ELR (cell line): ENCODE measurements around the gene GLUD1.
"Not testable (repeated sequence)": the region's sequence is repeated elsewhere in the genome, so short reads cannot be mapped to it uniquely, and the experiment has no call there.

ENCODE experiments used
- DNase-seq: peaks from one replicate; pipeline ENCODE4 v3.0.0-alpha.2; 2015; ENCODE audit warnings: low read depth

GLUD1 gene

DNA sequence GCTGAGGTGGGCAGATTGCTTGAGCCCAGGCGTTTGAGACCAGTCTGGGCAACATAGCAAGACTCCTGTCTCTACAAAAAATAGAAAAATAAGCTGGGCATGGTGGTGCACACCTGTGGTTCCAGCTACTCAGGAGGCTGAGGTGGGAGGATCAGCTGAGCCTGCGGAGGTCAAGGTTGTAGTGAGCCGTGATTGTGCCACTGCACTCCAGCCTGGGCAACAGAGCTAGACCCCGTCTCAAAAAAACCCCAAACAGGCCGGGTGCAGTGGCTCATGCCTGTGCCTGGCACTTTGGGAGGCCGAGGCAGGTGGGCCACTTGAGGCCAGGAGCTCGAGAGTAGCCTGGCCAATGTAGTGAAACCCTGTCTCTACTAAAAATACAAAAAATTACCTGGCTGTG is 51.1 kb downstream of the GLUD1 start:
- DNase-seq = not testable (repeated sequence)

DNA sequence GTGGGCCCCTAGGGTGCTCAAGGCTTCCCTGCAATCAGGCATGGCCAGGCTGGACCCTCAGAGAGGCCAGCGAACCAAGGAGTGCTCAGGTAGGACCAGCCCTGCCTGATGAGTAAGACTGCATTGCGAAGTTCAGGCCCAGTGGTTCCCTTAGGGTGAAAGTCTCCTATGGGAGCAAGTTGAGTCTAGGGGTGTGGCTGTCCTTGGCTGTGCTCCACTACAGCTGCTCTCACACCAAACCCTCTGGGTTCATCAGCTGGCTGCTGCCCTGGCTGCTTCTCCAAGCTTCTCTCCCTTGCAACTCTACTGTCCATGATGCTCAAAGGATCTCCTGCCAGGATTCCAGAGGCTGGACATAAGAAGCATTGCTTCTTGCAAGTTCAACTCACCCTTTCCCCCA is 55.9 kb downstream of the GLUD1 start:
- no peak for DNase-seq

DNA sequence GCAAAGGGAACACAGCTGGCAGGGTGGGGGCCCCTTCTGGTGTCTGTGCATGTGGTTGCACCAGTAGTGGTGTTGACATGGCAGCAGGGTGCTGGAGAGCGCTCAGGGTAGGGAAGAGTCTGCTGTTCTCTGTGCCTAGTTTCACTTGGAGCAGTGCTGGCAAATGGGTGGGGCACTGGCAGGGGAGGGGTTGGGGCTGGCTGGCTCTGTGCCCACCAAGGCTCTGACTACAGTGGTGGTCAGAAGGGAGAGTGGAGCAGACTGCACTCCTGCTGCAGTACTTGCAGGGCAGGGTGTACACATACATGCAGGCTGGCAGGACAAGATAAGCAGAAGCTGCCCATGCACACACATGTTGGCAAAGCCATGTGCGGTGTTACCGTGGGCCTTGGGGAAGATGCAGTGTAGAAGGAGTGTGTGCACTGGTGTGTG is 56.3 kb downstream of the GLUD1 start:
- no peak for DNase-seq

DNA sequence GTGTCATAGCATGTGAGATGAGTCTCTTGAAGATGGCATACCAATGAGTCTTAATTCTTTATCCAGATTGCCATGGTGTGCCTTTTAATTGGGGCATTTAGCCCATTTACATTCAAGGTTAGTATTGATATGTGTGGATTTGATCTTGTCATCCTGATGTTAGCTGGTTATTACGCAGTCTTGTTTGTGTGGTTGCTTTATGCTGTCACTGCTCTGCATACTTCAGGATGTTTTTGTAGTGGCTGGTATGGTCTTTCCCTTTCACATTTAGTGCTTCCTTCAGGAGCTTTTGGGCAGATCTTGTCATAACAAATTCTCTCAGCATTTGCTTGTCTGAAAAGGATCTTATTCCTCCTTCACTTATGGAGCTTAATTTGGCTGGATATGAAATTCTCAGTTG is 58.0 kb downstream of the GLUD1 start:
- DNase-seq = no peak

DNA sequence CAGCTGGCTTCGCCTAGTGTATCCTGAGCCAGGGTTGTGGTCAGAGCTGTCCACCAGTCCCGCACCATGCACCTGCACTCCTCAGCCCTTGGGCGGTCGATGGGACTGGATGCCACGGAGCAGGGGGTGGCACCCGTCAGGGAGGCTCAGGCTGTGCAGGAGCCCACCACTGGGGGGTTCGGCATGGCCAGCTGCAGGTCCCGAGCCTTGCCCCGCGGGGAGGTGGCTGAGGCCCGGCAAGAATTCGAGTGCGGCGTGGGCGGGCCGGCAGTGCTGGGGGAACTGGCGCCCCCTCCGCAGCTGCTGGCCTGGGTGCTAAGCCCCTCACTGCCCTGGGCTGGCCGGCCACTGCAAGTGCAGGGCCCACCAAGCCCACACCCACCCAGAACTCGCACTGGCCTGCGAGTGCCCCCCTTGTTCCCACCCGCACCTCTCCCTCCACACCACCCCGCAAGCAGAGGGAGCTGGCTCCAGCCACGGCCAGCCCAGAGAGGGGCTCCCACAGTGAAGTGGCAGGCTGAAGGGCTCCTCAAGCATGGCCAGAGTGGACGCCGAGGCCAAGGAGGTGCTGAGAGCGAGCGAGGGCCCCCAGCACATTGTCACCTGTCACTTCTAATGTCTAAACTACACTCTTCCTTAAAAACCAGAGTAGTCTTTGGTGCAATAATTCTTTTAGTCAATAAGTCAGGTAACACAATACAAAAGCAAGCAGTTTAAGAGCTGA is 63.6 kb downstream of the GLUD1 start:
- DNase-seq = no peak

DNA sequence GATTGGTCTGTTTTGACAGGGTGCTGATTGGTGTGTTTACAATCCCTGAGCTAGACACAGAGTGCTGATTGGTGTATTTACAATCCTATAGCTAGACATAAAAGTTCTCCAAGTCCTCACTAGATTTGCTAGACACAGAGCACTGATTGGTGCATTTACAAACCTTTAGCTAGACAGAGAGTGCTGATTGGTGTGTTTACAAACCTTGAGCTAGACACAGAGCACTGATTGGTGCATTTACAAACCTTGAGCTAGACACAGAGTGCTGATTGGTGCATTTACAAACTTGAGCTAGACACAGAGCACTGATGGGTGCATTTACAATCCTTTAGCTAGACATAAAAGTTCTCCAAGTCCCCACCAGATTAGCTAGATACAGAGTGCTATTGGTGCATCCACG is 64.2 kb downstream of the GLUD1 start:
- not testable (repeated sequence) for DNase-seq

DNA sequence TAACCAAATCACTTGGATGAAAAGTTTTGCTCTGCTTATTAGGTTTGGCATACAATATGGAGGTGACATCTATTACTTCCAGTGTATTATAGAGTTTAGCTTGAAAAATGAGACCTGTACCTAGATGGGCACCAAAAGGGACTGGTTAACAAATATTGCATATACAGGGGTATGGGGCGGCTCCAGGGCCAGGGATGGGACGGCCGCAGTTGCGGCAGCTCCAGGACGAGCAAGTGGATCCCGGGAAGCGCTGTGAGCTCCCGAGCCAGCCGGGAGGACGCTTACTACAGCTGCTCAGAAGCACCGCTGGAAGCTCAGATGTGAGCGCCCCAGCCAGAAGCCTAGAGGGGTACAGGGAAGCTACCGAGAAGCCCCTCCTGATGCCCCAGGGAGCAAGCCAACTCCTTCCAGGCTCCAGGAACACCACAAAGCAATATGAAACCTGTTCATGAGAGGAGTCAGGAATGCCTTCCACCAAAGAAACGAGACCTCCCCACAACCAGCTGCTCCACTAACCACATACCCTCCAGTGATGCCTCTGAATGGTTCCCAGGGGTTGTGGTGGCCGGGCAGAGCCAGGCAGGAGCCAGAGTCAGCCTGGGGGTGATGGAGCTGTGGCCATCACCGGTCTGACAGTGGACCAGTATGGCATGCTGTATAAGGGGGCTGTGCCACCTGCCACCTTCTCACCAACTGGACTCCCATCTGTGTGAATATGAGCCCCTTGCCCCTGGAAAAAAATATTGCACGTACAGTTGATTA is 67.7 kb downstream of the GLUD1 start:
- not testable (repeated sequence) for DNase-seq

DNA sequence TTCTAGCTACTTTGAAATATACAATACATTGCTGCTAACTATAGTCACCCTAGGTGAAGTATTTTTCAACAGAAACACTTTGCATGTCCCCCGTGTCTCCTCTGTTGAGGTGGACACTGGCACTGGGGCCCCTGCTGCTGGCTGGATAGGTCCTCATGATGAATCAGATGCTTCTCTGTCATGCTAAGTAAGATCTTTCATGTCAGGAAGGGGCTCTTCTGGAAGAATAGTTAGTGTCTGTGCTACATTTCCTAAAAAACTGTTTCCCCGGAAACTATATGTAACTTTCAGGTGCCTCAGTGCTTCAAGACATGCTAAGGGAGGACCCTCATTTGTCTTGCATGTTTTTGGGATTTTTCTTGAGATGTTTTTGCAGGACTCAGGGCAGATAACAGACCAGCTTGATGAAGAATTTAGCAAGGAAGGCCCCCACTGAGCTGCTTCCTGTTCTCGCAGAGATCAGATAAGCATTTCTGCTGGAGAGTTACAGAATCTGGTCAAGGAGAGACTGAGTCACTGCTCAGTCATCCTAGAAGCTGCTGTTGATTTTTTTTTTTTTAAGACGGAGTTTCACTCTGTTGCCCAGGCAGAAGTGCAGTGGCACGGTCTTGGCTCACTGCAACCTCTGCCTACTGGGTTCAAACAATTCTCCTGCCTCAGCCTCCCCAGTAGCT is 69.2 kb downstream of the GLUD1 start:
- peak; percentile 90 for DNase-seq

DNA sequence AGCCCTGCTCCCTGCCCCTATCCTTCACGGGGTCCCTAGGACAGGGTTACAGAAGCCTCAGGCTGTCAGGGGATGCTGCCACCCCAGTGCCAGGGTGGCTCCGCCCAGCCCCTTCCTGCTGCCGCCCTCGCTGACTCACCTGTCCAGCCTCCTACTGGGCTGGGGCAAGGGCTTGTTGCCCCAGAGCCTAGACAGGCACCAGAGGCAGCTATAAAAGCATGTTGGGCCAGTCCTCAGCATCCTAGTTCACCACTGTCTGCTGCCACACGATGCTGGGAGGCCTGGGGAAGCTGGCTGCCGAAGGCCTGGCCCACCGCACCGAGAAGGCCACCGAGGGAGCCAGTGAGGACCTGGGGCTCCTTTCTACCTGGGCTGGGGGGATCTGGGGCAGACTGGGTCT is 74.6 kb downstream of the GLUD1 start, which contains the start of gene FAM25A:
TSS of gene FAM25A (plus strand) at position 239 of the 400 bp plus-strand sequence. CDS start at position 270, 31 bp downstream.
- not testable (repeated sequence) for DNase-seq

DNA sequence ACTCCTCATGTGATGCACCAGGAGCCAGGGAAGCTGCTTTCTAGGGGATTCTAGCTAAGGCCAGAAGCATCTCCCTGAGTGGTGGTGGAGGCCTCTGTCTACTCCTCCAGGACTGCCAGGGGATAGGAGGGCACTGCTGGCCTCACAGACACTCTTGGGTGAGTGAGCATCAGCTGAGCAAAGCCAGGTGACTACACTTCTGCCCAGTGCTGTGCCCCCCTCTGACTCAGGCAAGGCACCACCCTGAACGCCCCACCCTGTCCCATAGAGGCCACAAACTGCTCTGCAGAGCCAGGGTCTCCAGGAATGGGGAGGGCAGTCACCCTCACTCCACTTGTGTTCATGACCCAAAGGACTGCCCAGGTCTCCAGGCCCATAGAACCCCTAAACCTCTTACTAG is 75.1 kb downstream of the GLUD1 start:
- DNase-seq = not testable (repeated sequence)

DNA sequence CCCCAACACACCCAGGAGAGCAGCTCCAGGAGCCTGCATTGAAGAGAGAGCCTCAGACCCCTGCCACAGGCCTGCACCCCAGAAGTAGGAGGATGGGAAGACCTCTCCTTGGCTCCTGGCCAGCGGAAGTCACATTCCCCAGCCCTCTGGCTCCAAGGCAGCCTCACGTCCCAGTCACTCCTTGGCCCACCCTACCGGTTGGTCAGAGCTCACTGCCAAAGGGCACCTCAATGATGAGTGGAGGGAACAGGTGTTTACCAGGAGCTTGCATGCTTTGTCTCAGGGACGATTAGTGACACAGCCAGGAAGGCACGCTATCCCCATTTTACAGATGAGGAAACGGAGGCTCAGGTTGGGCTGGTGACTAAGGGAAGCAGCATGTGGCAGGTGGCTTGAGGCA is 75.6 kb downstream of the GLUD1 start:
- DNase-seq = not testable (repeated sequence)

DNA sequence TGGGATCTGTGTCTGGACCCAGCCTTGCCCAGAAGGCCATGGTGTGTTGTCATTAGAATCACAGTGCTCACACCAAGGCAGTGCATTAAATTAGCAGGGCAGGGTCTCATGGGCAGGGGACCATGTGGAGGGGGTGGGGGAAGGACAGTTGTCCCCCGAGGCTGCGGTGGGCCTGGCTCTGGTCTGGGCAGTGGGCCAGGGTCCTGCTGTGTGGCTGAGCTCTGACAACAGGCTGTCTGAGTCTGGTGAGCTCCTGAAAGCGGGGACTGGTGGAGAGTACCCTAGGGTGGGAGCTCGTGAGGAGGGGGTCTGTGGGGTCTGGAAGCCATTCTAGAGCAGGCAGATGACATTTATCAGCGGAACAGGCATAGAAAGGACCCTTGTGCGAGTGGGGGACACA is 76.5 kb downstream of the GLUD1 start:
- not testable (repeated sequence) for DNase-seq

DNA sequence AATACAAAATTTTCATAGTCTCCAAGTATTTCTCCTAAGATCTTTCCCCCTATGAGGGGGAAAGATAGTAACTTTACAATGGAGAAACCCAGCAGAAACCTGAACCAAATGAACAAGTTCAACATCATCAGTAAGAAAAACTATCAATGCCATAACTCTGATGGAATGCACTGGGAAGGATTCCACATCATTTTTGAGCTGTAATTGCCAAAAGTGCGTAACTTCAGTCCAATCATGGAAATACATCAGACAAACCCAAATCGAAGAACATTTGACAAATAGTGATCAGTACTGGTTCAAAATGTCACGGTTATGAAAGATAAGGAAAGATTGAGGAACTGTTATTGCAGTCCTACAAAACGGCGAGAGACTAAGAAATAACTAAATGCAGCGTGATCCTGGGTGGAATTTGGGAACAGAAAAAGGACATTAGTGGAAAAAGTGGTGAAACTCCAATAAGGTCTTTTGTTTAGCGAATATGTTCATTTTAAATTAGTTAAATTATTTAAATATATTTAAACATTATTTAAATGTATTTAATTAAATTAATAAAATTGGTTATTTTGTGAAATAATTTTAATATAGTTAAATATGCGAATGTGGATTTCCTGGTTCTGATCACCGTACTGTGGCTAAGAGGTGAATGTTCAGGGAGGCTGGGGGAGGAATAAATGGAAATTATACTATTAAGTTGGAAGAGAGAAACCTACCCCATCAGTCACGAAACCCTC is 79.5 kb downstream of the GLUD1 start:
- DNase-seq = not testable (repeated sequence)

DNA sequence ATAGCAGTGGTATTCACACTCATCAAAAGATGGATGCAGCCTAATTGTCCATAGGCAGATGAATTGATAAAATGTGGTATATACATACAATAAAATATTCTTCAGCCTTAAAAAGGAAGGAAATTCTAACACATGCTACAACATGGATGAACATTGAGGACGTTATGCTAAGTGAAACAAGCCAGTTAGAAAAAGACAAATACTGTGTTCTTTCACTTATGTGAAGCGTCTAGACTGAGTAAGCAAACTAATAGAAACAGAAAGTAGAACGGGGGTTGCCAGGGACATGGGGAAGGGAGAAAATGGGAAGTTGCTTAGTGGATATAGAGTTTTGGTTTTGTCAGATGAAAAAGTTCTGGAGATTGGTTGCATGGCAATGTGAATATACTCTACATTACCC is 81.1 kb downstream of the GLUD1 start:
- DNase-seq = not testable (repeated sequence)

DNA sequence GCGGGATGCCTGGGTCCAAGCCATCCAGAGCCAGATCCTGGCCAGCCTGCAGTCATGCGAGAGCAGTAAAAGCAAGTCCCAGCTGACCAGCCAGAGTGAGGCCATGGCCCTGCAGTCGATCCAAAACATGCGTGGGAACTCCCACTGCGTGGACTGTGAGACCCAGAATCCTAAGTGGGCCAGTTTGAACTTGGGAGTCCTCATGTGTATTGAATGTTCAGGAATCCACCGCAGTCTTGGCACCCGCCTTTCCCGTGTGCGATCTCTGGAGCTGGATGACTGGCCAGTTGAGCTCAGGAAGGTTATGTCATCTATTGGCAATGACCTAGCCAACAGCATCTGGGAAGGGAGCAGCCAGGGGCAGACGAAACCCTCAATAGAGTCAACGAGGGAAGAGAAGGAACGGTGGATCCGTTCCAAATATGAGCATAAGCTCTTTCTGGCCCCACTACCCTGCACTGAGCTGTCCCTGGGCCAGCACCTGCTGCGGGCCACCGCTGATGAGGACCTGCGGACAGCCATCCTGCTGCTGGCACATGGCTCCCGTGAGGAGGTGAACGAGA is 85.4 kb downstream of the GLUD1 start:
- DNase-seq = not testable (repeated sequence)

DNA sequence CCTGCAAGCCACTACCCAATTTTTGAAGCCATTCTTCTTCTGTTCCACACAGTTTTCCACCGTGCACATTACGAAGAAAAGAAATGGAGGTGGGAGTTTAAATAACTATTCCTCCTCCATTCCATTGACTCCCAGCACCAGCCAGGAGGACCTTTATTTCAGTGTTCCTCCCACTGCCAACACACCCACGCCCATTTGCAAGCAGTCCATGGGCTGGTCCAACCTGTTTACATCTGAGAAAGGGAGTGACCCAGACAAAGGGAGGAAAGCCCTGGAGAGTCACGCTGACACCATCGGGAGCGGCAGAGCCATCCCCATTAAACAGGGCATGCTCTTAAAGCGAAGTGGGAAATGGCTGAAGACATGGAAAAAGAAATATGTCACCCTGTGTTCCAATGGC is 86.3 kb downstream of the GLUD1 start:
- not testable (repeated sequence) for DNase-seq

DNA sequence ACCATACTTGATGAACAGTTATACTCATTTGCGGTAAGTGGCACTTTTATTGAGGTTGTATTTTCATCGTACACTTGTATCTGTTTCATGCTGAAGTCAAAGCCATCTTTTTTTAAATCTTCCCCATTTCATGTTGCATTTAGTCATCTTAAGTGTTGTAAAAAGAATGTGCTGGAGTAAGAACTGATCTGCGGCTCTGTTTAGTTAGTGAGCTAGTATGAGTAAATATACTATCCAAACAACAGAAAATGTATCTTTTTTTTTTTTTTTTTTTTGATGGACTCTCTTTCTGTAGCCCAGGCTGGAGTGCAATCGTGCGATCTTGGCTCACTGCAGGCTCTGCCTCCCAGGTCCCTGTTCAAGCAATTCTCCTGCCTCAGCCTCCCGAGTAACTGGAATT is 87.0 kb downstream of the GLUD1 start:
- not testable (repeated sequence) for DNase-seq

DNA sequence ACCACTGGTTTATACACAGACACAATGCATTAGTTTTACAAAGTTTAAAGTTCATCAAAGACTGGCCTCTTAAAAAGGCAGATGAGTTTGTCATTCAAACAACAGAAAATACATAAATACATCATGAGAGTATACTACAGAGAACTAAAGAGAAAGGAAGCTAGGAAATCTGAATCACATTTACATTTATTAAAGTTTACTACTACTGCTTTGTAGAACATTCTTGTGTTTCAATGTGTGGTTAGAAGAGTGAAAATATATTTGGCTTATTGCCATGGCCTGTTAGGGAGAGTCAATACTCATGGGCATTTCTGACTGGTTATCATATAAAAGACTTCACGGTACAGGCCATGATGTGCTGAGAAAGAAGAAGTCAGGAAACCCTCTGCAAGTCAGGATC is 87.5 kb downstream of the GLUD1 start:
- not testable (repeated sequence) for DNase-seq

DNA sequence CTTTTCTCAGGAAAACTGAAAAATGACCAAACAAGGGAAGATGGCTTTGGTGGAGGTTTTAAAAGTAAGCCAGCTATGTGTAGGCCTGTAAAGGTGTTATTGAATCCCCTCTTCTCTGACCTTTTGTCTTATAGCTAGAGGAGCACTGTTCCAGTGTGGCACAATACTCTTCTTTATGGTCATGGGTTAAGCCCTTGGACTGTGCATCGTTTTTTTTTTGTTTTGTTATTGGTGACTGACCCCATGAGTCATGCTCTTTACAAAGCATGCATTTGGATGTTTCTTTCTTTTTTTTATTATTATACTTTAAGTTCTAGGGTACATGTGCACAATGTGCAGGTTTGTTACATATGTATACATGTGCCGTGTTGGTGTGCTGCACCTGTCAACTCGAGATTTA is 94.2 kb downstream of the GLUD1 start:
- peak; percentile 58 for DNase-seq
